MM.1S (cell line): ENCODE results near the gene FOXRED2.

ENCODE experiments used
- DNase-seq: peaks from one replicate; pipeline ENCODE4 v3.0.0-alpha.2; 2015
- H2AFZ ChIP-seq: fragments of 300-600 bp; sonication (generic); 2 replicates; pipeline ENCODE4 v1.6.0; 2016; ENCODE audit warnings: antibody characterized with exemption, low read length
- H3F3A ChIP-seq: fragments of 300-600 bp; sonication (generic); 2 replicates; pipeline ENCODE4 v1.6.1; 2016; ENCODE audit warnings: mild to moderate bottlenecking, antibody characterized with exemption, low read length, moderate library complexity, mixed read lengths; ENCODE audit not compliant: insufficient read depth
- H3K27ac ChIP-seq: fragments of 300-600 bp; sonication (generic); 2 replicates; pipeline ENCODE4 v1.5.1; 2016; ENCODE audit warnings: mild to moderate bottlenecking, low read length
- H3K27me3 ChIP-seq: fragments of 300-600 bp; sonication (generic); replicated peaks from 2 replicates; pipeline ENCODE4 v1.6.0; 2016; ENCODE audit warnings: low read length; ENCODE audit not compliant: insufficient read depth
- H3K36me3 ChIP-seq: fragments of 300-600 bp; sonication (generic); replicated peaks from 2 replicates; pipeline ENCODE4 v1.6.1; 2016; ENCODE audit warnings: mild to moderate bottlenecking, low read length, mixed read lengths; ENCODE audit not compliant: insufficient read depth
- H3K4me1 ChIP-seq: fragments of 300-600 bp; sonication (generic); 2 replicates; pipeline ENCODE4 v1.6.1; 2016; ENCODE audit warnings: low read length, mixed read lengths
- H3K4me2 ChIP-seq: fragments of 300-600 bp; sonication (generic); 2 replicates; pipeline ENCODE4 v1.6.0; 2016; ENCODE audit warnings: low read depth, low read length
- H3K4me3 ChIP-seq: fragments of 300-600 bp; sonication (generic); 2 replicates; pipeline ENCODE4 v1.5.1; 2016; ENCODE audit warnings: low read length, mixed read lengths
- H3K79me2 ChIP-seq: fragments of 300-600 bp; sonication (generic); 2 replicates; pipeline ENCODE4 v1.6.1; 2016; ENCODE audit warnings: mixed run types, low read length, mixed read lengths
- H3K9ac ChIP-seq: fragments of 300-600 bp; sonication (generic); 2 replicates; pipeline ENCODE4 v1.6.1; 2016; ENCODE audit warnings: low read length, mixed read lengths
- H3K9me2 ChIP-seq: fragments of 300-600 bp; sonication (generic); replicated peaks from 2 replicates; pipeline ENCODE4 v1.6.1; 2016; ENCODE audit warnings: mild to moderate bottlenecking, low read length, mixed read lengths; ENCODE audit not compliant: insufficient read depth
- H3K9me3 ChIP-seq: fragments of 300-600 bp; sonication (generic); replicated peaks from 2 replicates; pipeline ENCODE4 v1.6.1; 2016; ENCODE audit warnings: mild to moderate bottlenecking, low read length, mixed read lengths; ENCODE audit not compliant: insufficient read depth
- H4K20me1 ChIP-seq: fragments of 300-600 bp; sonication (generic); 2 replicates; pipeline ENCODE4 v1.6.1; 2016; ENCODE audit warnings: mild to moderate bottlenecking, low read length, moderate library complexity, mixed read lengths; ENCODE audit not compliant: insufficient read depth
- CTCF ChIP-seq: fragments of 300-600 bp; sonication (generic); IDR thresholded peaks from 2 replicates; pipeline ENCODE4 v1.5.1; 2016; ENCODE audit warnings: antibody characterized with exemption, low read length, mixed read lengths
- EZH2 ChIP-seq: fragments of 300-600 bp; sonication (generic); optimal IDR thresholded peaks from 2 replicates; pipeline ENCODE3; 2017; ENCODE audit warnings: low read depth, mild to moderate bottlenecking, antibody characterized with exemption, low read length, mixed read lengths
- EZH2phosphoT487 ChIP-seq: fragments of 300-600 bp; sonication (generic); IDR thresholded peaks from 2 replicates; pipeline ENCODE4 v1.6.1; 2018; ENCODE audit warnings: antibody characterized with exemption, low read length

Gene FOXRED2

DNA sequence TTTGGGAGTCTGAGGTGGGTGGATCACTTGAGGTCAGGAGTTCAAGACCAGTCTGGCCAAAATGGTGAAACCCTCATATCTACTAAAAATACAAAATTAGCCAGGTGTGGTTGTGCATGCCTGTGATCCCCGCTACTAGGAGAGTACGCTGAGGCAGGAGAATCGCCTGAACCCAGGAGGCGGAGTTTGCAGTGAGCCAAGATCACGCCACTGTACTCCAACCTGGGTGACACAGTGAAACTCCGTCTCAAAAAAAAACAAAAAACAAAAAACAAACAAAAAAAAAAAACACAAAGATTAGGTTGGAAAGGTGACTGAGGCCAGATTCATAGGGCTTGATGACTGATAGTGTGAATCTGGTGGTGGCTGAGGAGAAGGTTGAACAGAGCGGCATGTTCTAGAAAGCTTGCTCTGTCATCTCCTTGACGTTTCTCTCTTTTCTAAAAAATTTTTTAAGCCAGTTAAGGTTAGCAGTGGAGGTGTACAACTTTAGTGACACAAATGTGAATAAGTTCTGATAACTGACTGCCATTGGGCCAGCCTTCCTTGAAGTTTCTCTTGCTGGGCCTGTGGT lies 66.3 kb downstream of the FOXRED2 start:
- H3K4me2 ChIP-seq = no peak overlapping the region
- H3K9me3 ChIP-seq = no peaks in the 10 kb centered on the region
- H3K4me1 ChIP-seq = peaks cover 15% of the 10 kb centered on the region
- H3K36me3 ChIP-seq = no peaks in the 10 kb centered on the region
- H3K4me3 ChIP-seq = no peak overlapping the region
- no peaks in the 10 kb centered on the region for H3K27me3 ChIP-seq
- DNase-seq = no peak
- H3F3A ChIP-seq = peaks cover 10% of the 10 kb centered on the region
- H3K79me2 ChIP-seq = no peaks in the 10 kb centered on the region
- TF ChIP-seq CTCF = no peak
- no peak for TF ChIP-seq EZH2phosphoT487
- no peak for TF ChIP-seq EZH2
- H4K20me1 ChIP-seq = no peaks in the 10 kb centered on the region
- no peak overlapping the region for H3K9ac ChIP-seq
- H3K9me2 ChIP-seq = no peaks in the 10 kb centered on the region
- H2AFZ ChIP-seq = no peak overlapping the region
- H3K27ac ChIP-seq = no peak overlapping the region

DNA sequence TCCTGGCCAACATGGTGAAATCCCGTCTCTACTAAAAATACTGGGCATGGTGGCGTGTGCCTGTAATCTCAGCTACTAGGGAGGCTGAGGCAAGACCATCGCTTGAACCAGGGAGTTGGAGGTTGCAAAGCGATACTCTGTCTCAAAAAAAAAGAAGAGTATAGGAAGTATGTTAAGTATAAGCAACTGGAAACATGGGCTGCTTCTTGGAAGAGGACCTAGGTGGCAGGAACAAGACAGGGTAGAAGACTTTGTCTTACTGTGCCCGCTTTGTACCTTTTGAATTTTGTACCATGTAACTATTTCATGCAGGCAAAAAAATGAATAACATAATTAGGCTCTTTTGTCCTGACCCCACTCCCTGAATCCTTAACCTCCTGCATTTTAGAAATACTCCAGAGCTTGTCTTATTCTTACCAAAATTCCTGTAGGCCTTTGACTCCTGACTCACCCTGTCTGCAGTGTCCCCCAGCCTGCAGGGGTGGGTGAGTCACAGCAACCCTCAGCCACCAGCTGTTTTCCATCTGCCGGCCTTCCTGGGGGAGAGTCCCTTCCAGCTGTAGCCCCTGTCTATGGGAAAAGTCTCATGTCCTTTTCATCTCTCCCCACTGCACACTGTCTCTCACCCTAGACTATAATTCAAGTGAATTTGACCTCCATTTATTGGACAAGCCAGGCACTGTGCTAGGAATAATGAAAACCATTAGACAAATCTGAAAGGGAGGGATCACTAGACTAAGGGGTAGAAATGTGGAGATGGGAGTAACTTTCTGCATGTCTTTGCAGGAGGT lies 67.2 kb downstream of the FOXRED2 start:
- Histone ChIP-seq H3F3A (peaks cover 19% of the 10 kb centered on the region), H3K4me2 (no peak overlapping the region), H2AFZ (no peak overlapping the region), H3K36me3 (no peaks in the 10 kb centered on the region), H4K20me1 (no peaks in the 10 kb centered on the region), H3K27ac (no peak overlapping the region), H3K9ac (no peak overlapping the region), H3K4me3 (no peak overlapping the region), H3K9me3 (no peaks in the 10 kb centered on the region), H3K4me1 (peaks cover 22% of the 10 kb centered on the region), H3K9me2 (no peaks in the 10 kb centered on the region), H3K27me3 (no peaks in the 10 kb centered on the region), H3K79me2 (no peaks in the 10 kb centered on the region)
- DNase-seq = no peak
- TF ChIP-seq EZH2 (no peak), EZH2phosphoT487 (no peak), CTCF (no peak)
